Left lung (tissue), 10 donors: ENCODE measurements around the gene EEPD1. TPM values are rescaled to one million over a fixed set of nuclear protein-coding genes. Genes with fewer than 3 reads are reported as not detected.
"Not testable (repeated sequence)": the region's sequence is repeated elsewhere in the genome, so short reads cannot be mapped to it uniquely, and the experiment has no call there.

ENCODE experiments used
- ATAC-seq: fragments of 200-7000 bp; cut with Tn5 transposase; one replicate; pipeline ENCODE4 v1.9.1; 2020; ENCODE audit warnings: moderate library complexity
- DNase-seq, 4 donors: peaks; one replicate each; pipeline ENCODE4 v3.0.0-alpha.2; 2013 to 2020
- H3K27ac ChIP-seq, 2 donors: fragments of 200-600 bp; sonication (generic) in 1 of 2; one replicate each; pipeline versions ENCODE4 v1.5.0 to v1.8.0; 2020 to 2021
- H3K27me3 ChIP-seq, 2 donors: fragments of 200-600 bp; sonication (generic) in 1 of 2; one replicate each; pipeline versions ENCODE4 v1.5.0 to v1.8.0; 2020 to 2021
- H3K36me3 ChIP-seq, 2 donors: fragments of 200-600 bp; sonication (generic) in 1 of 2; one replicate each; pipeline versions ENCODE4 v1.5.0 to v1.8.0; 2020 to 2021
- H3K4me1 ChIP-seq, 2 donors: fragments of 200-600 bp; one replicate each; pipeline ENCODE4 v1.8.0; 2021
- H3K4me3 ChIP-seq, 2 donors: fragments of 200-600 bp; sonication (generic) in 1 of 2; one replicate each; pipeline versions ENCODE4 v1.5.0 to v1.8.0; 2020 to 2021; ENCODE audit warnings: mild to moderate bottlenecking in 1 of 2
- H3K9me3 ChIP-seq, 2 donors: fragments of 200-600 bp; sonication (generic) in 1 of 2; one replicate each; pipeline versions ENCODE4 v1.5.0 to v1.8.0; 2020 to 2021
- CTCF ChIP-seq, 2 donors: fragments of 200-600 bp; sonication (generic) in 1 of 2; IDR thresholded peaks; one replicate each; pipeline versions ENCODE4 v1.5.0 to v1.8.0; 2021; ENCODE audit warnings: antibody characterized with exemption in 2 of 2
- intact Hi-C, 2 donors: fragments of 100-400 bp; cut with DNase I; formaldehyde crosslinking; loops; one replicate each; pipeline versions ENCODE4 v1.11.2 to v1.14.2; 2022
- polyA plus RNA-seq, 6 donors: library from polyadenylated mRNA; unstranded; fragments of 120-200 nt; gene quantifications; one replicate each; pipeline ENCODE4 v1.2.1, GENCODE V29; 2013; ENCODE audit not compliant: insufficient read length in 6 of 6
- total RNA-seq, 2 donors: library from RNA; stranded (reverse); fragmentation: NEBNext Ultra II Directional; extraction: Animal tissue kit (Norgen Biotek cat#: 25700); gene quantifications; one replicate each; pipeline ENCODE4 v1.2.1, GENCODE V29; 2021
- donor health status: DM: no; HTN: yes; CAD: no.
- donor health status: DM: no; HTN: no; CAD: no.

Gene EEPD1
- total and polyA plus RNA-seq, 8 donors: 7.8 to 22.8 (median 19.0) TPM

DNA sequence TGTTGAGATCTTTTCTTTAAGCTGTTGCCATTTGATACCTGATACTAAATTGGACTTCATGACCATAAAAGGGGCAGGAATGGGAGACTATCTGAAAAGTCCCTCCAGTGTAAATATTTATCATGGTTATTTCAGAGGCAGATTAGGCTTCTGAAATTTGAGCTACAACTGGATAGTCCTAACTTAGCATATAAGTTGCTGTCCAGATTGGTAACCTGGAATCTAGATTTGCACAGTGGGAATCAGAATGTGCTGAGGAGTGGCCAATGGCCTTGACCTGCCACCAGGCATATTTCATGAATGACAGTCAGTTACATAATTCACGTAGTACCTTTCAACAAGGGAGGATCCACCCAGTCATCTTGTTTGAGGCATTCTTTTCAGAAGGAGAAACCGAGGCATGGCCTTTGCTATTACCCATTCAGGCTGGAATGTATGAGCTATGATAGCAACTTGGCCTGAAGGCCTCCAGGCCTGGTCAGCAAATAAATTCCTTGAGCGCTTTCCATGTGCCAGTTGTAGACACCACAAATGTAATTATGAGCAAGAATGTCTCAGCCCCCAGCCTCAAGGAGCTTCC lies 80.0 kb downstream of the EEPD1 start:
- intact Hi-C loops: no loop called here
- no peak for DNase-seq
- no peak overlapping the region for H3K27ac ChIP-seq
- H3K9me3 ChIP-seq: no peaks in the 10 kb centered on the region
- H3K4me1 ChIP-seq: no peaks in the 10 kb centered on the region
- ATAC-seq: no peak
- no peaks in the 10 kb centered on the region for H3K27me3 ChIP-seq
- H3K36me3 ChIP-seq: no peaks in the 10 kb centered on the region
- no peak for TF ChIP-seq CTCF (IDR thresholded peaks at IDR 0.05)
- H3K4me3 ChIP-seq: no peak overlapping the region

- Histone ChIP-seq H3K27me3 (no peaks in the 10 kb centered on the region), H3K4me3 (no peak overlapping the region), H3K27ac (no peak overlapping the region), H3K36me3 (peaks cover 0 to 7% of the 10 kb centered on the region in 2 donors), H3K4me1 (no peaks in the 10 kb centered on the region), H3K9me3 (no peaks in the 10 kb centered on the region)
- no peak for TF ChIP-seq CTCF (IDR thresholded peaks at IDR 0.05)
- intact Hi-C loops: no loop called here
- peak in 1 of 4 donors; percentile 79 for DNase-seq
- peak; percentile 72 for ATAC-seq
Measured at GRCh38 chr7:36236073-36236472, 83.0 kb downstream of the EEPD1 start.

DNA sequence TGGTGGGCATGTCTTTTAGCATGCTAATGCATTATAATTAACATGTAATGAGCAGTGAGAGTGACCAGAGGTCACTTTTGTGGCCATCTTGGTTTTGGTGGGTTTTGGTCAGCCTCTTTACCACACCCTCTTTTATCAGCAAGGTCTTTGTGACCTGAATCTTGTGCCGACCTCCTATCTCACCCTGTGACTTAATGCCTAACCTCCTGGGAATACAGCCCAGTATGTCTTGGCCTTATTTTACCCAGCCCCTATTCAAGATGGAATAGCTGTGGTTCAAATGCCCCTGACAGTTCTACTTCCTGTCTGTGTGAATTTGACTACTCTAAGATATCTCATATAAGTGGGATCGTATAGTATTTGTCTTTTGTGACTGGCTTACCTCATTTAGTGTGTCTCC lies 85.1 kb downstream of the EEPD1 start:
- H3K9me3 ChIP-seq: no peaks in the 10 kb centered on the region
- DNase-seq (no peak), ATAC-seq (no peak)
- no peak overlapping the region for H3K4me3 ChIP-seq
- intact Hi-C loops: no loop called here
- no peak for TF ChIP-seq CTCF (IDR thresholded peaks at IDR 0.05)
- H3K36me3 ChIP-seq: peaks cover 0 to 7% of the 10 kb centered on the region in 2 donors
- H3K27me3 ChIP-seq: no peaks in the 10 kb centered on the region
- no peaks in the 10 kb centered on the region for H3K4me1 ChIP-seq
- no peak overlapping the region for H3K27ac ChIP-seq

GRCh38 chr7:36243356-36243755 lies 90.3 kb downstream of the EEPD1 start:
- ATAC-seq, H3K27ac ChIP-seq, intact Hi-C loops, H3K4me1 ChIP-seq, H3K27me3 ChIP-seq, H3K4me3 ChIP-seq, H3K36me3 ChIP-seq, DNase-seq, H3K9me3 ChIP-seq: not testable (repeated sequence)

DNA sequence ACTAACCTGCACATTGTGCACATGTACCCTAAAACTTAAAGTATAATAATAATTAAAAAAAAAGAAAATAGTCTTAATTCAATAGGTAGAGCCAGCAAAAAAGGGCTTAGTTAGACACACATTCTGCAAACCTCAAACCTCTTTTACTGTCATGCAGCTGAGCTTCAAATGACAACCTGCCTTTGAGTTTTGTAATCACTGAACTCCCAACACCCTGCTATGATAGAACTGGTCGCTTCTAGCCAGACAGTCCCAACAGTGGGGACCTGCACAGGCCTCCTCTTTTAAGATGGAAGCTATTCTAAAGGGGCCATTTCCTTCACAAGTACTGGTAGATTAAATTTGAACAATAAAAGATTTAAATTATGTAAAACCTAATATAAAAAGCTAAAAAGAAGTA lies 90.9 kb downstream of the EEPD1 start:
- H3K9me3 ChIP-seq, H3K36me3 ChIP-seq, ATAC-seq, intact Hi-C loops, H3K27ac ChIP-seq, H3K4me1 ChIP-seq, H3K27me3 ChIP-seq, DNase-seq, H3K4me3 ChIP-seq: not testable (repeated sequence)

- intact Hi-C loops: no loop called here
- no peak for TF ChIP-seq CTCF (IDR thresholded peaks at IDR 0.05)
- no peaks in the 10 kb centered on the region for H3K27me3 ChIP-seq
- no peak overlapping the region for H3K4me3 ChIP-seq
- no peak overlapping the region for H3K27ac ChIP-seq
- no peak for DNase-seq
- H3K9me3 ChIP-seq: no peaks in the 10 kb centered on the region
- no peaks in the 10 kb centered on the region for H3K4me1 ChIP-seq
- peaks cover 0 to 6% of the 10 kb centered on the region in 2 donors for H3K36me3 ChIP-seq
- no peak for ATAC-seq
Measured at GRCh38 chr7:36244429-36244828, 91.4 kb downstream of the EEPD1 start.
